Breast epithelium (tissue), 3 donors: ENCODE data around the gene PDCD1LG2.

ENCODE experiments used
- POLR2AphosphoS5 ChIP-seq, 3 donors: sonication (generic); formaldehyde crosslinking; IDR thresholded peaks; one replicate each; pipeline ENCODE4 v1.6.1; 2017; ENCODE audit warnings: antibody characterized with exemption in 3 of 3
- TF ChIP-seq, protein P1 (sequence below), 3 donors: fragments of 450-650 bp; IDR thresholded peaks; one replicate each; pipeline ENCODE4 v1.5.1; 2016 to 2017; ENCODE audit warnings: antibody characterized with exemption in 3 of 3, mild to moderate bottlenecking in 3 of 3, moderate library complexity in 3 of 3

DNA sequence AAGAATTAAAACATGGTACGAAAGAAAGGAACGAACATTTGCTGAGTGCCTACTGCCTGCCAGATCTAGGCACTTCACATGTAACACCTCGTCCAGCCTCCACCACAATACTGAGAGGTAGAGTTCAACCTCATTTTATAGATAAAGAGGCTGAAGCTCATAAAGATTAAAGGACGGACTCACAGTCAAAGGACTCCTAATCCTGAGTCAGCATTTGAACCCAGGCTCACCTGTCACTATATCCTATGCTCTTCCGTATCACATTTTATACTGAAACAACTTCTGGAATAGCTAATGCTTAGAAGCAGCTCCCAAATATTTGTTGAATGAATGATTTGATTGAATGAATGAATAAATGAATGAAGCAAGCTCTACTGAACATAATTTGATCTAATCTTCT is 22.5 kb downstream of the PDCD1LG2 start:
- no peak for TF ChIP-seq POLR2AphosphoS5 (IDR thresholded peaks at IDR 0.05)
- TF ChIP-seq, protein P1, sequence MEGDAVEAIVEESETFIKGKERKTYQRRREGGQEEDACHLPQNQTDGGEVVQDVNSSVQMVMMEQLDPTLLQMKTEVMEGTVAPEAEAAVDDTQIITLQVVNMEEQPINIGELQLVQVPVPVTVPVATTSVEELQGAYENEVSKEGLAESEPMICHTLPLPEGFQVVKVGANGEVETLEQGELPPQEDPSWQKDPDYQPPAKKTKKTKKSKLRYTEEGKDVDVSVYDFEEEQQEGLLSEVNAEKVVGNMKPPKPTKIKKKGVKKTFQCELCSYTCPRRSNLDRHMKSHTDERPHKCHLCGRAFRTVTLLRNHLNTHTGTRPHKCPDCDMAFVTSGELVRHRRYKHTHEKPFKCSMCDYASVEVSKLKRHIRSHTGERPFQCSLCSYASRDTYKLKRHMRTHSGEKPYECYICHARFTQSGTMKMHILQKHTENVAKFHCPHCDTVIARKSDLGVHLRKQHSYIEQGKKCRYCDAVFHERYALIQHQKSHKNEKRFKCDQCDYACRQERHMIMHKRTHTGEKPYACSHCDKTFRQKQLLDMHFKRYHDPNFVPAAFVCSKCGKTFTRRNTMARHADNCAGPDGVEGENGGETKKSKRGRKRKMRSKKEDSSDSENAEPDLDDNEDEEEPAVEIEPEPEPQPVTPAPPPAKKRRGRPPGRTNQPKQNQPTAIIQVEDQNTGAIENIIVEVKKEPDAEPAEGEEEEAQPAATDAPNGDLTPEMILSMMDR (IDR thresholded peaks at IDR 0.05), result no peak
